Memory B cell (primary cell): ENCODE results near the gene ARVCF.

ENCODE experiments used
- ATAC-seq: fragments of 150-1000 bp; cut with Tn5 transposase; 2 replicates; pipeline ENCODE4 v1.10.0; 2021; ENCODE audit warnings: low read depth, mild to moderate bottlenecking, moderate library complexity
- DNase-seq, 2 donors: peaks; one replicate each; pipeline ENCODE4 v3.0.0; 2022; ENCODE audit warnings: low spot score in 2 of 2
- H3K27ac Mint-ChIP-seq: one replicate; pipeline ENCODE4 v1.8.0; 2022; ENCODE audit warnings: mild to moderate bottlenecking, moderate library complexity, mixed read lengths
- H3K27me3 Mint-ChIP-seq: one replicate; pipeline ENCODE4 v1.8.0; 2022; ENCODE audit warnings: mixed read lengths
- H3K36me3 Mint-ChIP-seq: one replicate; pipeline ENCODE4 v1.8.0; 2022; ENCODE audit warnings: mild to moderate bottlenecking, mixed read lengths
- H3K4me1 Mint-ChIP-seq: one replicate; pipeline ENCODE4 v1.8.0; 2022; ENCODE audit warnings: mixed read lengths
- H3K4me3 Mint-ChIP-seq: one replicate; pipeline ENCODE4 v1.8.0; 2022; ENCODE audit warnings: mild to moderate bottlenecking, moderate library complexity, mixed read lengths
- H3K9me3 Mint-ChIP-seq: one replicate; pipeline ENCODE4 v1.8.0; 2022; ENCODE audit warnings: mixed read lengths

The ARVCF gene

DNA sequence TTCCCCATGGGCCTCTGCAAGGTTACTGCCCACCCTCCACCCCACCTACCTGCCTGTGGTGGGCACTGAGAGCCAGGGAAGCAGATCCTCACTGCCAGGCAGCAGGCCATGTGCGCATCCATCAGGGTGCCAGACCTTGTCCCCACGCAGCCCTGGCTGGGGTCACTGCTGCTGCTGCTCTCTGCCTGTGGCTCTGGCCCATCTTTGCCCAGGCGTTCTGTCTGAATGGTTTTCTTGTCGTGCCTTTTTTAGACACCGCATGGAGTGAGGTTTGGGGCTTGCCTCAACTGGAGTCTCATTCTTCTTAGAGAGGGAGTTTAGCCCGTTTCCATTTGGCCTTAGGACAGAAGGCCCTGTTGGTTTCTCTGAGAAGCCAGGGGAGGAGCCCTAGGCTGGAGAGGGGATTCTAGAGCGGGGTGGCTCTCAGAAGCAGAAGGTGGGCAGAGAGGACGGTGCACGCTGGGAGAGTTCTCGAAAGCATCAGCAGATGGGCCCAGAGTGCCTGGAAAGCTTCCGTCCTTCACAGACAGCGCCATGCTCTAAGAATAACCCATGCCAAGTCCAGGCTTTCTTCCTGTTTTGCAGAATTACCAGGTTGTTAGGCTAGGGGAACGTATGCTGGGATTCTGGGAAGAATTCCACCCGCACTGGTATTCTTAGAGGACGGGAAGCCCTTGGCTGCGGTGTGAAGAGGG is 12.4 kb upstream of the ARVCF start:
- DNase-seq (no peak), ATAC-seq (no peak)
- H3K9me3 Mint-ChIP-seq: no peaks in the 10 kb centered on the region
- peaks cover 3% of the 10 kb centered on the region for H3K36me3 Mint-ChIP-seq
- peaks cover 35% of the 10 kb centered on the region for H3K4me1 Mint-ChIP-seq
- no peaks in the 10 kb centered on the region for H3K27me3 Mint-ChIP-seq
- no peak overlapping the region for H3K4me3 Mint-ChIP-seq
- H3K27ac Mint-ChIP-seq: no peak overlapping the region

DNA sequence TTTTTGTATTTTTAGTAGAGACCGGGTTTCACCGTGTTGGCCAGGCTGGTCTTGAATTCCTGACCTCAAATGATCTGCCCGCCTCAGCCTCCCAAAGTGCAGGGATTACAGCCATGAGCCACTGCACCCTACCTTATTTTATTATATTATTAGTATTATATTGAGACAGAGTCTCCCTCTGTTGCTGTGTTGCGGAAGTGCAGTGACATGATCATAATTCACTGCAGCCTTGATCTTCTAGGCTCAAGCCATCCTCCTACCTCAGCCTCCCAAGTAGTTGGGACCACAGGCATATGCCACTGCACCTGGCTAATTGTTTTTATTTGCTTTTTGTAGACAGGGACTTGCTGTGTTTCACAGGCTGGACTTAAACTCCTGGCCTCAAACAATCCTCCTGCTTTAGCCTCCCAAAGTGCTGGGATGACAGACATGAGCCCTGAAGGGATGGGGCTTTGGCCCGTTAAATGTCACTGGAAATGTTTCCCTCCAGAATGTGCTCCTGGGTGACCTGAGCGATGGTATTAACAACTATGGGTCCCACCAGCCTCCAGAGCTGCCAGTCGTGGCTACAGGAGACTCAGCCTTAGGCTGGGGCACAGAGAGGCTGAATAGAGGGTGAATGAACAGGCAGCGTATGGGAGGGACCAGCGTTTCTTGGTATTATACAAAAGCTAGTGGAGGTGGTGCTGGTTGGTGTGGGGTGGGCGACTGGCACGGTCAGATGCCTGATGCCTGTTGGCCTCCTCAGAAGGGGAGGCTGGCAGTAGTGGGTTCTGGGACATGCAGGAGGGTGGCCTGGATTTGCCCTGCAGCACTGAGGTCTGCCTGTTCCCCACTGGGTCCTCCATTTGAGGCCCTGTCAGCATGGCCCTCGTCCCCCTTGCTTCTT is 11.6 kb upstream of the ARVCF start:
- DNase-seq: no peak
- H3K4me3 Mint-ChIP-seq: no peak overlapping the region
- ATAC-seq: no peak
- H3K27ac Mint-ChIP-seq: no peak overlapping the region
- no peaks in the 10 kb centered on the region for H3K9me3 Mint-ChIP-seq
- no peaks in the 10 kb centered on the region for H3K27me3 Mint-ChIP-seq
- H3K4me1 Mint-ChIP-seq: peaks cover 38% of the 10 kb centered on the region
- peaks cover 5% of the 10 kb centered on the region for H3K36me3 Mint-ChIP-seq

DNA sequence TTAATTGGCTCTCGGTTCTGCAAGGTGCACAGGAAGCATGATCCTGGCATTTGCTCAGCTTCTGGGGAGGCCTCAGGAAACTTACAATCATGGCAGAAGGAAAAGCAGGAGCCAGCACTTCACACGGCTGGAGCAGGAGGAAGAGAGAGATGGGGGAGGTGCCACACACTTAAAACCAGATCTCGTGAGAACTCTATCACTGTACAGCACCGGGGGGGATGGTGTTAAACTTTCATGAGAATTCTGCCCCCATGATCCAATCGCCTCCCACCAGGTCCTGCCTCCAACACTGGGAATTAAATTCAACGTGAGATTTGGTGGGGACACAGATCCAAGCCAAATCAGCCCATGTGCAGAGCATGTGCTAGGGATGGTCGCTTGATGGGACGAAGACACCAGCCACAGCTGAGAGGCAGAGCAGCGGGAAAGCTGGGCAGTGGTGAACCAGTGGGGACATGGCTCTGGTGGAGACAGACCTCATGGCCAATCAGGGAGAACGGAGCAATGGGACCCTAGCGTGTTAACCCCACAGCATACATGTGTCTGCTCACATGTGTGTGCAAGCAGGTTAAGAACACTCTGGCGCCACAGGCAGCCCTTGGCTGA is 10.5 kb upstream of the ARVCF start:
- Mint-ChIP-seq H3K27ac (no peak overlapping the region), H3K9me3 (no peaks in the 10 kb centered on the region), H3K27me3 (no peaks in the 10 kb centered on the region), H3K4me1 (peaks cover 41% of the 10 kb centered on the region), H3K4me3 (no peak overlapping the region), H3K36me3 (peaks cover 6% of the 10 kb centered on the region)
- ATAC-seq (no peak), DNase-seq (no peak)

DNA sequence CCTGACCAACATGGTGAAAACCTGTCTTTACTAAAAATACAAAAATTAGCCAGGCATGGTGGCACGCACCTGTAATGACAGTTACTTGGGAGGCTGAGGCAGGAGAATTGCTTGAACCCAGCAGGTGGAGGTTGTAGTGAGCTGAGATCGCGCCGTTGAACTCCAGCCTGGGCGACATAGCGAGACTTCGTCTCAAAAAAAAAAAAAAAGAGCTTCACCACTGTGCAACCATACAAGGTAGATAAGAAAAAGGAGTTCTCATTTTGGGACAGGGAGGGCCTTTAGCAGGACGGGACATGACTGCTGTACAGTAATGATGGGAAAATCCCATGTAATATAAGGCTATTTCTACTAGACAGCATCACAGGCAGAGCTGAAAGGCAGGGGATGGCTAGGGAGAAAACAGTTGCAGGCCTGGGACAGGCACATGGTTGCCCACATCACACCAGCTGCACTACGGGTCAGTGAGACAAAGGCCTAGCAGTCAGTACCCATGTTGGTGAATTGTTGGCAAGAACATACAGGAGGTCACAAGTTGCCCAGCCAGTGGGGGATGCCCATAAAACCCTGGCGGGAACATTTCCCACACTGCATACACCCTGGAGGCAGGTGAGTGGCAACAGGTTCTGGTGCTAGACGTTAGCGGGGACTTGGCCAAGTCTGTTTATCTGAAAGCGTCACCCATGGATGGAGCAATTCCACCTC is 9.7 kb upstream of the ARVCF start:
- Mint-ChIP-seq H3K9me3 (no peaks in the 10 kb centered on the region), H3K4me3 (no peak overlapping the region), H3K27me3 (no peaks in the 10 kb centered on the region), H3K27ac (peak overlapping the region; percentile 7), H3K4me1 (peaks cover 39% of the 10 kb centered on the region), H3K36me3 (peaks cover 6% of the 10 kb centered on the region)
- no peak for DNase-seq
- no peak for ATAC-seq

DNA sequence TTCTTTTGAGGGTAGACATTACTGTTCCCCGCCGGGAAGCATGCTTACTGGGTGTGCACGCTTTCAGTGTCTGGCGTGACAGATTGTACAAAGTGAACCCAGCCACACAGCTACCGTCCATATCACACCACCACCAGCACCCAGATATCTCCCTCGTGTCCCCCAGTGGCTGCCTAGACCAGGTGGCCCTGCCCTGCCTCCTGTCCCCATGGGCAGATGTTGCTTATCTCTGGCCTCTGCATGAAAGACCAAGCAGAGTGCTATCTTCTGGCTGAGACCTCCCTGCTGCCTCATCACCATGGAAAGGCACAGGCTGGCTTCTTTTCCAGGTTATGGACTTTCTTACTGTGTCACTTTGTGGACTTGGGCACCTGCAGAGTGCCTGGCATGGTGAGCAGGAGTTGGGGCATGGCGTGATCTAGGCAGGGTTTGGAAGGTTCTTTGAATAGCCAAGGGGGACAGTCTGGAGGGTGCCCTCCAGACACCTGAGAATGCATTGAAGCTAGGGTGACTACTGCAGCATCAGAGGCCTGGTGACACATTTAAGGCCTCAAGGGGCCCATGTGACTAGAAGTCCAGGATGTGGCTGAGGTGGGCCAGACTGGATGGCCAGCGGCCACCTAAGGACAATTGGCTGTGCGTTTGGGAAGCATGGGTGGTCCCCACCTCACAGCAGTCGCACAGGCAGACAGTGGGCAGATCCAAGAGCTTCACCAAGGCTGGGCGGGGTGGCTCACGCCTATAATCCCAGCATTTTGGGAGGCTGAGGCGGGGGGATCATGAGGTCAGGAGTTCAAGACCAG is 9.0 kb upstream of the ARVCF start:
- DNase-seq: no peak
- Mint-ChIP-seq H3K4me3 (no peak overlapping the region), H3K4me1 (peaks cover 36% of the 10 kb centered on the region), H3K27me3 (no peaks in the 10 kb centered on the region), H3K9me3 (no peaks in the 10 kb centered on the region), H3K36me3 (peaks cover 6% of the 10 kb centered on the region), H3K27ac (no peak overlapping the region)
- ATAC-seq: no peak

DNA sequence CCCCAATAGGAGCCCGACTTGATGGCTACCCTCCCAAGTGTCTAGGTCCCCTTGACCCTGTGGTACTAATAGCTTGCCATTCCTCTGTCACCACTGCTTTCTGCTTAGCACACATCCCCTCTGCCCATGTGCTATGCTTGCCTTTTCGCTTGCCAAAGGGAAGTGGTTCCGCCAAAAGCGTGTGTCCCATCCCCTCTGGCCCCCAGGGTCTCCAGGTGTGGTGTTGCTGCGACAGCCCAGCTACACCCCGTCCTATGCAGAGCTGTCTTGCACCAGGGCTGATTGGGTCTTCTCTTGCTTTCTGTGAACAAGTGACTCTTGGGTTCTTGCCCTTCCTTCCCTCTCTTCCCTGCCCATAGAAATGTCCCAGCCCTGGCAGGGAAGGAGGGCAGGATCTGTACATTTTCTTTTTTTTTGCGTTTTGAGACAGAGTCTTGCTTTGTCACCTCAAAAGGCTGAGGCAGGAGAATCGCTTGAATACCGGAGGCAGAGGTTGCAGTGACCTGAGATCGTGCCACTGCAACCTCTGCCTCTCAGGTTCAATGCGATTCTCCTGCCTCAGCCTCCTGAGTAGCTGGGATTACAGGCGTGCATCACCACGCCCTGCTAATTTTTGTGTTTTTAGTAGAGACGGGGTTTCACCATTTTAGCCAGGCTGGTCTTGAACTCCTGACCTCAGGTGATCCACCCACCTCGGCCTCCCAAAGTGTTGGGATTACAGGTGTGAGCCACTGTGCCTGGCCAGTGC is 8.2 kb upstream of the ARVCF start:
- peaks cover 6% of the 10 kb centered on the region for H3K36me3 Mint-ChIP-seq
- no peaks in the 10 kb centered on the region for H3K9me3 Mint-ChIP-seq
- peaks cover 40% of the 10 kb centered on the region for H3K4me1 Mint-ChIP-seq
- H3K27ac Mint-ChIP-seq: no peak overlapping the region
- H3K4me3 Mint-ChIP-seq: no peak overlapping the region
- DNase-seq (no peak), ATAC-seq (no peak)
- no peaks in the 10 kb centered on the region for H3K27me3 Mint-ChIP-seq

DNA sequence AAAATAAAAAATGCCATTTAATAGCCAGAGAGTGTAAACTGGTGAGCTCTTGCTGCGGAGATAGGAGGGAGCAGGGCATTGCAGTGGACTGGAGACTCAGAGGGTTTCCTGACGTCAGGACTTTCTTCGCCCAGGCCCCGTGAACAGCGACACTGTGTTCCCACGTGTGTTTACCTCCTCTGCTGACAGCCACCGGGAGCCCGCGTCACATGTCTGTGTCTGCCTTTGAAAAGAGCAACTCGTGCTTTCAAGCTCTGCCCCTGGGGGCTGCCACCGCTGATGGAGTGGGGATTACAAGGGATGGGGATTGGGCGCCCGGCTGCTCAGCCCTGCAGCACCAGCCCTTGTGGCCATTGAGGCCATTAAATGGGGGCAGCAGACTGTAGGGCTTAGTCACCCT is 7.6 kb upstream of the ARVCF start:
- Mint-ChIP-seq H3K4me3 (no peak overlapping the region), H3K27ac (no peak overlapping the region), H3K4me1 (peaks cover 36% of the 10 kb centered on the region), H3K36me3 (peaks cover 6% of the 10 kb centered on the region), H3K27me3 (no peaks in the 10 kb centered on the region), H3K9me3 (no peaks in the 10 kb centered on the region)
- ATAC-seq: no peak
- DNase-seq: no peak

DNA sequence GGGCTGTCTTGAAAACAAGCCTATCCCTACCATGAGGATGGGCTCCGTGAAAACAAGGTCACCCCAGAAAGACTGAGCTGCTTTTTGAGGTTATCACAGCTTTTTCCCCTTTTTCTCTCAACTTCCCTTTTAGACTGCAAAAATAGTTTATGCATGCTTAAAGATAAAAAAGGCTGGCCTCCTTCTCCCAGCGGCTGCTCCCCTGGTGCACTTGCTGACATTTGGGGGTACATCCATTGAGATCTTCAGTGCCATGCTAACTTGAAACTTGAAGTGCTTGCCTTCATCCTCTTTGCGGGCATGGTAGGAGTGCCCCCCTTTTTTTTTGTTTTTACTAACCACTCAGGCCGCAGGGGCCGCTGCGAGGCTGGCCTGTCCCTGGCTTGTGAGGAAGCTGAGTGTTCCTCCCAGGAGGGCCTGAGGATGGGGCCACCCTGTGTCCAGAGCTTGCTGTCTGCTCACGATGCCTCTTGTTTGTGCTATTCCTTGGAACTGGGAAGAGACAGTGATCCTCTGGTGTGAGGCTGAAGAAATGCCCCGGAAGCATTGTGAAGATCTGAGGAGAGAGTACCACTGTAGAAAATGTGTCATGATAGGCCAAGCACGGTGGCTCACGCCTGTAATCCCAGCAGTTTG is 6.5 kb upstream of the ARVCF start:
- peak overlapping the region; percentile 58 for H3K4me3 Mint-ChIP-seq

DNA sequence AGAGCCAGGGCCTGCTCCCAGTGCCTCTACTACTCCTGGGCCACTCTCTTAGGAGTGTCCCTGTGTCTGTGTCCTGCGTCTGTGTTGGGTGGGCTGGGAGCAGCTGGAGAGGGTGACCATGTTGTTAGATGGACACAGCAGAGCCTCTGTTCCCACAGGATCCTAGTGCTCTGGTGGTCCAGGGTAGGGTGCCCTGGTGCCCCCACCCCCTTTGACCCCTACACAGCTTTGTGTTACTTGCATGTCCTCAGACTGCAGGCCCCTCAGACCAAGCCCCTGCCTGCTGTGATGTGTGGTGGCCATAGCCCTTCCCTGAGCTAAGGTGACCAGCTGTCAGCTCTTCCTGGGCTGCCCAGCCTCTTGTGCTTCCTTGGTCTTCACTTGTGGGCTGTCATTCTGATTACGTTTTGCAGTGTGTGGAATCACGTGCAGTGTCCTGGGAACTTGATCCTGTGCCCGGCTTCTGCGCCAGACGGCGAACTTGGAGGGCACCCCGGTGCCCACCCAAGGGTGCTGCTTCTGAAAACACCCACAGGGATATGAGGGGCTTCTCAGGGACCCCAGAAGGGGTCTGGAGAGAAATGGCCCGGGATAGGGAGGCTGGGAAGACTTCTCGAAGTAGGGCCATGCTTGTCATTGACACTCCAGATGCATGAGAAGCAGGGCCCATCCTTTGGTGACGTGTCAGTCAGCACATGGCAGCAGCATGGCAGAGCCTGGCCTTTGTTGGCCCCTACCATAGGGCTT is 5.8 kb upstream of the ARVCF start:
- H3K9me3 Mint-ChIP-seq: no peaks in the 10 kb centered on the region
- ATAC-seq (no peak), DNase-seq (no peak)
- H3K27me3 Mint-ChIP-seq: no peaks in the 10 kb centered on the region
- H3K36me3 Mint-ChIP-seq: peaks cover 6% of the 10 kb centered on the region
- H3K4me1 Mint-ChIP-seq: peaks cover 34% of the 10 kb centered on the region
- peak overlapping the region; percentile 76 for H3K27ac Mint-ChIP-seq
- peak overlapping the region; percentile 90 for H3K4me3 Mint-ChIP-seq

More for the DNA sequence above, 6.5 kb upstream of the ARVCF start:
- peak overlapping the region; percentile 76 for H3K27ac Mint-ChIP-seq
- no peak for DNase-seq
- peaks cover 31% of the 10 kb centered on the region for H3K4me1 Mint-ChIP-seq
- no peak for ATAC-seq
- peaks cover 6% of the 10 kb centered on the region for H3K36me3 Mint-ChIP-seq
- no peaks in the 10 kb centered on the region for H3K27me3 Mint-ChIP-seq
- no peaks in the 10 kb centered on the region for H3K9me3 Mint-ChIP-seq

DNA sequence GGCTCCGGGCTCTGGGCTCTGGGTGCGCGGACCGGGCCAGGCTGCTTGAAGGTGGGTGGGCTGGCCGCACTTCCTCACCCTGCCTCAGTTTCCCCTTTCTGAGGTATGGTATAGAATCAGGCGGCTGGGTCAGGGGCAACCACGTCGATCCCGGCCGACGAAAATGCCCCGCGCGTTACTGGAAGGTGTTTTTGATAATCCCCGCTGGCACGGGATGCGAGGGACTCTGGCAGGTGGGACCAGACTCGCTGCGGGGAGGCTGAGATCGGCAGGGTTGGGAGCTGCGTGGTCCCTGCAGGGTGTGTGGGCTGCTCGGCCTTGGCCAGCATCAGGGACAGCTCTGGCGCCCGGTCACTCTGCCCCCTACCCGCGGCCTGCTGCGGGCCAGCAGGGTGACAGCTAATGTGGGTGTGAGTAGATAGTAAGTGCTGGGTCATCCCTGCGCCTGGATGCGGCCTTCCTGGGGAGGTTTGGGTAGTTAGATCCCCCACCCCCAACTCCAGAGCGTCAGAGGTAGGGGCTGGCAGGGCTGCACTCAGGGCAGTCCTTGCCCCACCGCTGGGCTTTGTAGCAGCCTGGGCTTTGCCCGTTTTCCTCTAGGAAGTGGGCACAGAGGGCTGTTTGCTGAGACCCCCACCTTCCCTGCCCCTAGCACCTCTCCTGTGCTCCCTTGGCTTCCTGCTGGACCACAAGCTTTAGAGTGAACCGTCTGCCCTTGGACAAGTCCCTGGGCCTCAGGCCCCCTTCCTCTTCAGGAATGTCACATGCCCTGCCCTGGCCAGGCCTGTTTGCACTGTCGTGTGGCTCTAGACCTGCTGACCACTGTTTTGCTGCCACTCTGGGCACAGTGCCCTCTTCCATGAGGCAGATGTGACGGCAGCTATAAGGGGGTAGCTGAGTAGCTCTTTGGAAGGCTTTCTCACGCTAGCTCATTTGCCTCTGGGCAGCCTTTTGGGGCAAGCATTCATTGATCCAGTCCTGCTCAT is 4.9 kb upstream of the ARVCF start:
- peak overlapping the region; percentile 76 for H3K27ac Mint-ChIP-seq
- ATAC-seq (no peak), DNase-seq (no peak)
- H3K27me3 Mint-ChIP-seq: no peaks in the 10 kb centered on the region
- H3K36me3 Mint-ChIP-seq: peaks cover 6% of the 10 kb centered on the region
- H3K9me3 Mint-ChIP-seq: no peaks in the 10 kb centered on the region
- peaks cover 35% of the 10 kb centered on the region for H3K4me1 Mint-ChIP-seq
- H3K4me3 Mint-ChIP-seq: peak overlapping the region; percentile 90

DNA sequence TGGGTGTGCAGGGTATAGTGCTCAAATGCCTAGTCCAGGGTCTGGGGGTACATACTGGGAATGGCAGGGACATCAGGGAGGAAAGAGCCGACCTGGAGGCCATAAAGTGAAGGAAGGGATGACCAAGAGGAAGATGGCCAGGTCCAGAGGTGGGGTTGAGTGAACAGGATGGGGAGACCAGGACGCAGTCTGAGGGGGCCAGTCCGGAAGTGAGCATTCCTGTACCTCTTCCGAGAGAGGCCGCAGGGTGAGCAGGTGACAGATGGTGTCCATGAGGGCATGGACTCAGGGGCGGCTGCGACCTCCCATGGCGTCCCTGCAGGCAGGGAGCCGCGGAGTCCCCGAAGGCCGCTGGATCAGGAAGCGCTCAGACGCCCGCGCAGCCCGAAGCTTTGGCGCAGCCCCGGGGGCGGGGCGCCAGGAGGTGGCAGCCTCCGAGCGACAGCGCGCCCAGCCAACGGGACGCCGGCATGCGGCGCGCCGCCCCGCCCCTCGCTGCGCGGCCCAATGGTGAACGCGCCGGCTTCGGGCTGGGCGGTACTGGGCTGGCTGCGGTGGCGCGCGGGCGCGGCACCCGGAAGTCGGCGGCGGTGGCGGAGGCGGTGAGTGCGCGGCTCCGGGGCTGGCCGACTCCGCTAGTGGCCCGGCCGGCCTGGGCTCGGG is 4.0 kb upstream of the ARVCF start, which contains the start of gene TANGO2:
TANGO2 (plus strand) TSS at position 578 of the 663 bp plus-strand sequence. CDS start 15,689 bp downstream, outside the sequence.
- ATAC-seq: peak; percentile 85
- Mint-ChIP-seq H3K36me3 (peaks cover 6% of the 10 kb centered on the region), H3K4me1 (peaks cover 33% of the 10 kb centered on the region), H3K27ac (peak within 1 kb of the TSS; percentile 86), H3K9me3 (no peaks in the 10 kb centered on the region), H3K27me3 (no peaks in the 10 kb centered on the region), H3K4me3 (peak within 1 kb of the TSS; percentile 95)
- peak; percentile 96 for DNase-seq
